ENCODE data around the gene C1orf122. TPM values are rescaled to one million over a fixed set of nuclear protein-coding genes. Genes with fewer than 3 reads are reported as not detected.

The C1orf122 gene
- total RNA-seq, 1 experiment from 2014 or later = 45.9 TPM

DNA sequence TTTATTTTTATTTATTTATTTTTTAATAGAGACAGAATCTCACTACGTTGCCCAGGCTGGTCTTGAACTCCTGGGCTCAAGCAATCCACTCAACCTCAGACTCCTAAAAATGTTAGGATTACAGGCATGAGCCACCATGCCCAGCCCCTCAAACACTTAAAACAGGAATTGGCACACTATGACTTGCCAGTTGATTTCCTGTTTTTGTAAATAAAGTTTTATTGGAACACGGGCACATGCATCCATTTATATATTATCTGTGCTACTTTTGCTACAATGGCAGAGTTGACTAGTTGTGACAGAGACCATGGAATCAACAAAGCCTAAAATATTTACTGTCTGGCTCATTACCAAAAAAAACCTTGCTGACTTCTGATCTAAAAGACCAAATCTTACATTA lies 16.4 kb downstream of the C1orf122 start (continued):
- TF ChIP-seq, protein P1, sequence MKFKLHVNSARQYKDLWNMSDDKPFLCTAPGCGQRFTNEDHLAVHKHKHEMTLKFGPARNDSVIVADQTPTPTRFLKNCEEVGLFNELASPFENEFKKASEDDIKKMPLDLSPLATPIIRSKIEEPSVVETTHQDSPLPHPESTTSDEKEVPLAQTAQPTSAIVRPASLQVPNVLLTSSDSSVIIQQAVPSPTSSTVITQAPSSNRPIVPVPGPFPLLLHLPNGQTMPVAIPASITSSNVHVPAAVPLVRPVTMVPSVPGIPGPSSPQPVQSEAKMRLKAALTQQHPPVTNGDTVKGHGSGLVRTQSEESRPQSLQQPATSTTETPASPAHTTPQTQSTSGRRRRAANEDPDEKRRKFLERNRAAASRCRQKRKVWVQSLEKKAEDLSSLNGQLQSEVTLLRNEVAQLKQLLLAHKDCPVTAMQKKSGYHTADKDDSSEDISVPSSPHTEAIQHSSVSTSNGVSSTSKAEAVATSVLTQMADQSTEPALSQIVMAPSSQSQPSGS (CRISPR knock-in tag; IDR thresholded peaks at IDR 0.05; ENCODE audit: borderline replicate concordance, low read depth) = no peak
- TF ChIP-seq GTF2I (CRISPR knock-in tag; conservative IDR thresholded peaks at IDR 0.05) = no peak

DNA sequence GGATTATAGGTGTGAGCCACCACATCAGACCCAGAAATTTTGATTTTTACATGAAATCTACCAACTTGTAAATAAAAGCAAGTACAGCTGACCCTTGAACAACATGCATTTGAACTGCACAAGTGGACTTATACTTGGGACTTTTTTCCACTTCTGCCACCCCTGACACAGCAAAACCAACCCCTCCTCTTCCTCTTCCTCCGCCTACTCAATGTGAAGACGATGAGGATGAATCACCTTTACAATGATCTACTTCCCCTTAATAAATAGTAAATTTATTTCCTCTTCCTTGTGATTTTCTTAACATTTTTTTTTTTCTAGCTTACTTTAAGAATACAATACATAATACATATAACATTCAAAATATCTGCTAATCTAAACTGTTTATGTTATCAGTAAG lies 17.9 kb downstream of the C1orf122 start:
- TF ChIP-seq, protein P2, sequence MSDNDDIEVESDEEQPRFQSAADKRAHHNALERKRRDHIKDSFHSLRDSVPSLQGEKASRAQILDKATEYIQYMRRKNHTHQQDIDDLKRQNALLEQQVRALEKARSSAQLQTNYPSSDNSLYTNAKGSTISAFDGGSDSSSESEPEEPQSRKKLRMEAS (CRISPR knock-in tag; IDR thresholded peaks at IDR 0.05) = no peak
- TF ChIP-seq, protein P3, sequence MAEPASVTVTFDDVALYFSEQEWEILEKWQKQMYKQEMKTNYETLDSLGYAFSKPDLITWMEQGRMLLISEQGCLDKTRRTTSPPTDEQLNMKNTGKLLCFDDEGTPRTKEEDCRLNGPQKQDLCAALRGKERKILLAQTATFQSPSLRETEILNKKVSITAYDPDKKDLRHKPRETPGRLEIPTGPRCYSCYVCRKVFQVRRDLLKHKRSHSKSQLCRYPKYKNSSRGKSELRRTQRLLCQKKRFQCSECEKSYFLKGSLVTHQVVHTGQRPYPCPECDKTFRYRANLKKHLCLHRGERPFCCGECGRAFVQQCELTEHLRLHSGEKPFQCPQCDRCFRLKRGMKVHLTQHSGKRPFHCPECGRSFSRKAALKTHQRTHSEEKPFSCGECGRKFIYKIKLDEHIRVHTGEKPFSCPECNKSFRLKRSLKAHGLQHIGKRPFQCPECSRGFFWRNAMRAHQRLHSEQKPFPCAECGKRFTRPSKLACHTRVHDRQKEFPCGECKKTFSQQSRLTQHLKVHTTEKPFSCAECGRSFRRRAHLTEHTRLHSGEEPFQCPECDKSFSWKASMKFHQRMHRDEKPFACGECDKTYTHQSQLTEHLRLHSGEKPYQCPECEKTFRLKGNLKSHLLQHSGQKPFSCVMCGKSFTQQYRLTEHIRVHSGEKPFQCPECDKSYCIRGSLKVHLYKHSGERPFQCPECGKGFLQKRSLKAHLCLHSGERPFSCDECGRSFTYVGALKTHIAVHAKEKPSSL (CRISPR knock-in tag; conservative IDR thresholded peaks at IDR 0.05) = no peak
- TF ChIP-seq ZBTB21 (CRISPR knock-in tag; IDR thresholded peaks at IDR 0.05; ENCODE audit: borderline replicate concordance) (no peak), ZNF232 (CRISPR knock-in tag; IDR thresholded peaks at IDR 0.05) (no peak), FOXK1 (CRISPR knock-in tag; IDR thresholded peaks at IDR 0.05) (no peak), ATF1 (CRISPR knock-in tag; IDR thresholded peaks at IDR 0.05) (no peak), NFYB (CRISPR knock-in tag; conservative IDR thresholded peaks at IDR 0.05; ENCODE audit: low read depth) (no peak), MXD4 (CRISPR knock-in tag; IDR thresholded peaks at IDR 0.05; ENCODE audit: borderline replicate concordance) (no peak), ELF4 (CRISPR knock-in tag; IDR thresholded peaks at IDR 0.05; ENCODE audit: low read depth) (no peak)
- TF ChIP-seq, protein P4, sequence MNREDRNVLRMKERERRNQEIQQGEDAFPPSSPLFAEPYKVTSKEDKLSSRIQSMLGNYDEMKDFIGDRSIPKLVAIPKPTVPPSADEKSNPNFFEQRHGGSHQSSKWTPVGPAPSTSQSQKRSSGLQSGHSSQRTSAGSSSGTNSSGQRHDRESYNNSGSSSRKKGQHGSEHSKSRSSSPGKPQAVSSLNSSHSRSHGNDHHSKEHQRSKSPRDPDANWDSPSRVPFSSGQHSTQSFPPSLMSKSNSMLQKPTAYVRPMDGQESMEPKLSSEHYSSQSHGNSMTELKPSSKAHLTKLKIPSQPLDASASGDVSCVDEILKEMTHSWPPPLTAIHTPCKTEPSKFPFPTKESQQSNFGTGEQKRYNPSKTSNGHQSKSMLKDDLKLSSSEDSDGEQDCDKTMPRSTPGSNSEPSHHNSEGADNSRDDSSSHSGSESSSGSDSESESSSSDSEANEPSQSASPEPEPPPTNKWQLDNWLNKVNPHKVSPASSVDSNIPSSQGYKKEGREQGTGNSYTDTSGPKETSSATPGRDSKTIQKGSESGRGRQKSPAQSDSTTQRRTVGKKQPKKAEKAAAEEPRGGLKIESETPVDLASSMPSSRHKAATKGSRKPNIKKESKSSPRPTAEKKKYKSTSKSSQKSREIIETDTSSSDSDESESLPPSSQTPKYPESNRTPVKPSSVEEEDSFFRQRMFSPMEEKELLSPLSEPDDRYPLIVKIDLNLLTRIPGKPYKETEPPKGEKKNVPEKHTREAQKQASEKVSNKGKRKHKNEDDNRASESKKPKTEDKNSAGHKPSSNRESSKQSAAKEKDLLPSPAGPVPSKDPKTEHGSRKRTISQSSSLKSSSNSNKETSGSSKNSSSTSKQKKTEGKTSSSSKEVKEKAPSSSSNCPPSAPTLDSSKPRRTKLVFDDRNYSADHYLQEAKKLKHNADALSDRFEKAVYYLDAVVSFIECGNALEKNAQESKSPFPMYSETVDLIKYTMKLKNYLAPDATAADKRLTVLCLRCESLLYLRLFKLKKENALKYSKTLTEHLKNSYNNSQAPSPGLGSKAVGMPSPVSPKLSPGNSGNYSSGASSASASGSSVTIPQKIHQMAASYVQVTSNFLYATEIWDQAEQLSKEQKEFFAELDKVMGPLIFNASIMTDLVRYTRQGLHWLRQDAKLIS (CRISPR knock-in tag; IDR thresholded peaks at IDR 0.05; ENCODE audit: borderline replicate concordance) = no peak
- TF ChIP-seq, protein P5, sequence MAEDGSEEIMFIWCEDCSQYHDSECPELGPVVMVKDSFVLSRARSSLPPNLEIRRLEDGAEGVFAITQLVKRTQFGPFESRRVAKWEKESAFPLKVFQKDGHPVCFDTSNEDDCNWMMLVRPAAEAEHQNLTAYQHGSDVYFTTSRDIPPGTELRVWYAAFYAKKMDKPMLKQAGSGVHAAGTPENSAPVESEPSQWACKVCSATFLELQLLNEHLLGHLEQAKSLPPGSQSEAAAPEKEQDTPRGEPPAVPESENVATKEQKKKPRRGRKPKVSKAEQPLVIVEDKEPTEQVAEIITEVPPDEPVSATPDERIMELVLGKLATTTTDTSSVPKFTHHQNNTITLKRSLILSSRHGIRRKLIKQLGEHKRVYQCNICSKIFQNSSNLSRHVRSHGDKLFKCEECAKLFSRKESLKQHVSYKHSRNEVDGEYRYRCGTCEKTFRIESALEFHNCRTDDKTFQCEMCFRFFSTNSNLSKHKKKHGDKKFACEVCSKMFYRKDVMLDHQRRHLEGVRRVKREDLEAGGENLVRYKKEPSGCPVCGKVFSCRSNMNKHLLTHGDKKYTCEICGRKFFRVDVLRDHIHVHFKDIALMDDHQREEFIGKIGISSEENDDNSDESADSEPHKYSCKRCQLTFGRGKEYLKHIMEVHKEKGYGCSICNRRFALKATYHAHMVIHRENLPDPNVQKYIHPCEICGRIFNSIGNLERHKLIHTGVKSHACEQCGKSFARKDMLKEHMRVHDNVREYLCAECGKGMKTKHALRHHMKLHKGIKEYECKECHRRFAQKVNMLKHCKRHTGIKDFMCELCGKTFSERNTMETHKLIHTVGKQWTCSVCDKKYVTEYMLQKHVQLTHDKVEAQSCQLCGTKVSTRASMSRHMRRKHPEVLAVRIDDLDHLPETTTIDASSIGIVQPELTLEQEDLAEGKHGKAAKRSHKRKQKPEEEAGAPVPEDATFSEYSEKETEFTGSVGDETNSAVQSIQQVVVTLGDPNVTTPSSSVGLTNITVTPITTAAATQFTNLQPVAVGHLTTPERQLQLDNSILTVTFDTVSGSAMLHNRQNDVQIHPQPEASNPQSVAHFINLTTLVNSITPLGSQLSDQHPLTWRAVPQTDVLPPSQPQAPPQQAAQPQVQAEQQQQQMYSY (CRISPR knock-in tag; IDR thresholded peaks at IDR 0.05) = no peak
- TF ChIP-seq, protein P6, sequence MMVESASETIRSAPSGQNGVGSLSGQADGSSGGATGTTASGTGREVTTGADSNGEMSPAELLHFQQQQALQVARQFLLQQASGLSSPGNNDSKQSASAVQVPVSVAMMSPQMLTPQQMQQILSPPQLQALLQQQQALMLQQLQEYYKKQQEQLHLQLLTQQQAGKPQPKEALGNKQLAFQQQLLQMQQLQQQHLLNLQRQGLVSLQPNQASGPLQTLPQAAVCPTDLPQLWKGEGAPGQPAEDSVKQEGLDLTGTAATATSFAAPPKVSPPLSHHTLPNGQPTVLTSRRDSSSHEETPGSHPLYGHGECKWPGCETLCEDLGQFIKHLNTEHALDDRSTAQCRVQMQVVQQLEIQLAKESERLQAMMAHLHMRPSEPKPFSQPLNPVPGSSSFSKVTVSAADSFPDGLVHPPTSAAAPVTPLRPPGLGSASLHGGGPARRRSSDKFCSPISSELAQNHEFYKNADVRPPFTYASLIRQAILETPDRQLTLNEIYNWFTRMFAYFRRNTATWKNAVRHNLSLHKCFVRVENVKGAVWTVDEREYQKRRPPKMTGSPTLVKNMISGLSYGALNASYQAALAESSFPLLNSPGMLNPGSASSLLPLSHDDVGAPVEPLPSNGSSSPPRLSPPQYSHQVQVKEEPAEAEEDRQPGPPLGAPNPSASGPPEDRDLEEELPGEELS (CRISPR knock-in tag; IDR thresholded peaks at IDR 0.05) = no peak
- no peak overlapping the region for H3K27ac Mint-ChIP-seq
- ATAC-seq (no peak), DNase-seq (ENCODE audit: low spot score) (no peak)
- no peaks in the 10 kb centered on the region for H3K4me1 Mint-ChIP-seq
- ChIA-PET CTCF (interaction anchor here (1.3 kb wide), 1 partner anchor 110 kb away, joined by 4 read pairs; no protein-coding TSS in a partner anchor), POLR2A (no interaction called here)
- no peaks in the 10 kb centered on the region for H3K9me3 Mint-ChIP-seq
- H3K27me3 Mint-ChIP-seq (ENCODE audit: low read depth) = no peaks in the 10 kb centered on the region
- no peak overlapping the region for H3K4me3 Mint-ChIP-seq
- peaks cover 30% of the 10 kb centered on the region for H3K36me3 Mint-ChIP-seq

Measured in WTC11 (cell line).